HG03442 (cell line): Measurements from ENCODE around the gene PHLDA3.

Source experiments
- ATAC-seq: cut with Tn5 transposase; IDR thresholded peaks from one replicate; pipeline ENCODE4 v1.9.1; 2021; ENCODE audit warnings: mild to moderate bottlenecking, moderate library complexity; ENCODE audit not compliant: unreplicated experiment

The PHLDA3 gene

DNA sequence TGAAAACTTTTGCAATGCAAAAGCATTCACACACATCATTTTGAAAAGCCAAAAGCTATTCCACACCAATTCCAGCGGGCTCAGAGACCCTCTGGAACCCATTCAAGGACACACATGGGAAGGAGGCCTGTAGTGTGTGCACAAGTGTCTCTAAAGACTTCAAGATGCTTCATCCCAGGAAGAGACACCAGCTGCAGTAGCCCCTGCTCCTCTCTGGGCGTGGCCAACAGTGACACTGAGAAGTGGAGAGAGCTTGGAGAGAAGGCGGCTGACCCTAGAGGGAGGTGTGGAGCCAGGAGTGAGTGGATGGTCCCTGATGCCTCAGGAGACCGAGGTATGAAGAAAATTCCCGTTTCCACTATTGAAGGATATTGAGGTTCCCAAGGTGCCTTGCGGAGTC, 32.6 kb downstream of the PHLDA3 start:
- ATAC-seq, result no peak

- ATAC-seq, result no peak
Observed at GRCh38 chr1:201434266-201434665, 34.7 kb downstream of the PHLDA3 start.

- no peak for ATAC-seq
Observed at GRCh38 chr1:201433609-201434008, 35.4 kb downstream of the PHLDA3 start.

GRCh38 chr1:201430776-201431175, 38.2 kb downstream of the PHLDA3 start:
- no peak for ATAC-seq

GRCh38 chr1:201429736-201430501, 39.1 kb downstream of the PHLDA3 start:
- no peak for ATAC-seq

DNA sequence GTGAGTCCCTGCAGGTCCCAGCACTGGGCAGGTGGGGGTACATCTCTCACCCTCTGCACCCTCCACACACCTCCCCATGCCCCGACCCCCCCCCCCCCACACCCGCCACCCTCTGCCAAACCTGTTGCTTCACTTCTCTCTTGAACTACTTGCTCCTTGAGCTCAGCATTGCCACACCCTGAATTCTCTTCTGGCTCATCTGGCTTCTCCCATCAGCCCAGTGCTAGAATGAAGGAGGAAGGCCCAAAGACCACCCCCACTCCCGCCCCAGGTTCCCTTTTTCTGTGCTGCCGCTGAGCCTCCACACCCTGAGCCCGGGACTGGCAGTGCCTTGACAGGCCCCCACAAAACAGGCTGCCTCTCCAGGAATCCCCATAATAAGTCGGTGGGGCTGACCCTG, 41.0 kb downstream of the PHLDA3 start:
- ATAC-seq, result no peak

DNA sequence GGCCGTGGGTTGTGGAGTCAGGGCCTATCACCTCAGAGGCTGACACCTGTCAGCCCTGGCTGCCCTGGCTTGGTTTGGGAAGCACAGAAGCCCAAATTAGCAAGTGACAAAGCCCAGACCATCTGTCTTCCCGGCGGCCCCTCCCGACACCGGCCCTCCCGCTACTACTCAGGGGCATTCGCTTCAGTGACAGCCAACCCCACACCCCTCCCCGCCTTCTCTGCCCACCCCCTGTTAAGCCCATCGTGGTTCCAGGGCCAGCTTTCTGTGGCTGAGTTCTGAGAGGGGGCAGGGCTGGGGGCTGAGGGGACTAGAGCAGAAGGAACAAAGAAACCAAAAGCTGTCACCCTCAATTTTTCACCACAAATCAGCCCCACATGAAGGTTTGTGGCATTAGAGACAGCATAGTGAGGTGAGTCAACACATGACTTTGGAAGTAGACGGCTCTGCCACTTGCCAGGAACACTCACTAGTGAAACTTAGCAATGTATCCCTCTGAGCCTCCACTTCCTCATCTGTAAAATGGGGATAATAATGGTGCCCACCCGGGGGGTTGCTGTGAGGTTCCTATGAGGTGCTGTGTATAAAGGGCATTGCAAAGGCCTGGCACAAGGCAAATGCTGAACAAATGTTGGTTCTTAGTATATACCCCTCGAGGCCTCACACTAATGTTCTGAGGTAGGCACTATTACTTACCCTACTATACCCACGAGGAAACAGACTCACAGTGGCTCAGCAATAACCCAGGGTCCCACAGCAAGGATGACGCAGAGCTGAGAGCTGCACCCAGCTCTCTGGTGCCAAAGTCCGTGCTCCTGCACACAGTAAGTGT, 42.3 kb downstream of the PHLDA3 start:
- ATAC-seq, result no peak

DNA sequence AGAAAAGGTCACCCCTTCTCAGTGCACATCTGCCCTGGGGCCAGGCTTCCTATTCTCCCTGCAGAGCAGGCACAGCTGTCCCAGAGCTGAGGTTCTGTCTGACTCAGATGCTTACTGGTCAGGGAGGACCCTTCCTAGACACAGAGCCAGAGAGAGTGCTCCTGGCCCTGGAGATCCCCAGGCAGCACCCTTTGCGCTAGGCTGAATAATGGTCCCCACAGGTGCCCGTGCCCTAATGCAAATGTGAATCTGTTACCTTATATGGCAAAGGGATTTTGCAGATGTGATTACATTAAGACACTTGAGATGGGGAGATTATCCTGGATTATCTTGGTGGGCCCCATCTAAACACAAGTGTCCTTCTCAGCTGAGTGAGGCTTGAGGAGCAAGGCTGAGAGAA, 44.8 kb downstream of the PHLDA3 start:
- ATAC-seq, result no peak

- no peak for ATAC-seq
Observed at GRCh38 chr1:201423655-201424054, 45.3 kb downstream of the PHLDA3 start.

GRCh38 chr1:201422436-201423030, 46.5 kb downstream of the PHLDA3 start:
- ATAC-seq, result no peak

- no peak for ATAC-seq
Observed at GRCh38 chr1:201422026-201422425, 47.0 kb downstream of the PHLDA3 start.

GRCh38 chr1:201421041-201421440, 47.9 kb downstream of the PHLDA3 start:
- no peak for ATAC-seq

GRCh38 chr1:201420608-201421002, 48.4 kb downstream of the PHLDA3 start:
- no peak for ATAC-seq

GRCh38 chr1:201419746-201420607, 49.0 kb downstream of the PHLDA3 start:
- no peak for ATAC-seq

GRCh38 chr1:201419256-201419655, 49.7 kb downstream of the PHLDA3 start:
- no peak for ATAC-seq

- ATAC-seq, result no peak
Observed at GRCh38 chr1:201418461-201418860, 50.5 kb downstream of the PHLDA3 start.
